Measurements from ENCODE around the gene ZNF341.

GRCh38 chr20:33781945-33782344 lies 50.1 kb downstream of the ZNF341 start:
- TF ChIP-seq EZH2 (IDR thresholded peaks at IDR 0.05; ENCODE audit: borderline replicate concordance, low read depth, low read length, severe bottlenecking) (no peak), CTCF (IDR thresholded peaks at IDR 0.05; ENCODE audit: borderline replicate concordance, extremely low read depth, low read length, poor library complexity, severe bottlenecking) (no peak)

Data from DND-41 (cell line).